MM.1S (cell line): ENCODE data around the gene STK16.

Experiments
- DNase-seq: peaks from one replicate; pipeline ENCODE4 v3.0.0-alpha.2; 2015
- H2AFZ ChIP-seq: fragments of 300-600 bp; sonication (generic); 2 replicates; pipeline ENCODE4 v1.6.0; 2016; ENCODE audit warnings: antibody characterized with exemption, low read length
- H3F3A ChIP-seq: fragments of 300-600 bp; sonication (generic); 2 replicates; pipeline ENCODE4 v1.6.1; 2016; ENCODE audit warnings: mild to moderate bottlenecking, antibody characterized with exemption, low read length, moderate library complexity, mixed read lengths; ENCODE audit not compliant: insufficient read depth
- H3K27ac ChIP-seq: fragments of 300-600 bp; sonication (generic); 2 replicates; pipeline ENCODE4 v1.5.1; 2016; ENCODE audit warnings: mild to moderate bottlenecking, low read length
- H3K27me3 ChIP-seq: fragments of 300-600 bp; sonication (generic); replicated peaks from 2 replicates; pipeline ENCODE4 v1.6.0; 2016; ENCODE audit warnings: low read length; ENCODE audit not compliant: insufficient read depth
- H3K36me3 ChIP-seq: fragments of 300-600 bp; sonication (generic); replicated peaks from 2 replicates; pipeline ENCODE4 v1.6.1; 2016; ENCODE audit warnings: mild to moderate bottlenecking, low read length, mixed read lengths; ENCODE audit not compliant: insufficient read depth
- H3K4me1 ChIP-seq: fragments of 300-600 bp; sonication (generic); 2 replicates; pipeline ENCODE4 v1.6.1; 2016; ENCODE audit warnings: low read length, mixed read lengths
- H3K4me2 ChIP-seq: fragments of 300-600 bp; sonication (generic); 2 replicates; pipeline ENCODE4 v1.6.0; 2016; ENCODE audit warnings: low read depth, low read length
- H3K4me3 ChIP-seq: fragments of 300-600 bp; sonication (generic); 2 replicates; pipeline ENCODE4 v1.5.1; 2016; ENCODE audit warnings: low read length, mixed read lengths
- H3K79me2 ChIP-seq: fragments of 300-600 bp; sonication (generic); 2 replicates; pipeline ENCODE4 v1.6.1; 2016; ENCODE audit warnings: mixed run types, low read length, mixed read lengths
- H3K9ac ChIP-seq: fragments of 300-600 bp; sonication (generic); 2 replicates; pipeline ENCODE4 v1.6.1; 2016; ENCODE audit warnings: low read length, mixed read lengths
- H3K9me2 ChIP-seq: fragments of 300-600 bp; sonication (generic); replicated peaks from 2 replicates; pipeline ENCODE4 v1.6.1; 2016; ENCODE audit warnings: mild to moderate bottlenecking, low read length, mixed read lengths; ENCODE audit not compliant: insufficient read depth
- H3K9me3 ChIP-seq: fragments of 300-600 bp; sonication (generic); replicated peaks from 2 replicates; pipeline ENCODE4 v1.6.1; 2016; ENCODE audit warnings: mild to moderate bottlenecking, low read length, mixed read lengths; ENCODE audit not compliant: insufficient read depth
- H4K20me1 ChIP-seq: fragments of 300-600 bp; sonication (generic); 2 replicates; pipeline ENCODE4 v1.6.1; 2016; ENCODE audit warnings: mild to moderate bottlenecking, low read length, moderate library complexity, mixed read lengths; ENCODE audit not compliant: insufficient read depth
- CTCF ChIP-seq: fragments of 300-600 bp; sonication (generic); IDR thresholded peaks from 2 replicates; pipeline ENCODE4 v1.5.1; 2016; ENCODE audit warnings: antibody characterized with exemption, low read length, mixed read lengths
- EZH2 ChIP-seq: fragments of 300-600 bp; sonication (generic); optimal IDR thresholded peaks from 2 replicates; pipeline ENCODE3; 2017; ENCODE audit warnings: low read depth, mild to moderate bottlenecking, antibody characterized with exemption, low read length, mixed read lengths

STK16 gene

GRCh38 chr2:219299372-219299760 is 54.1 kb downstream of the STK16 start:
- no peak overlapping the region for H2AFZ ChIP-seq
- no peaks in the 10 kb centered on the region for H4K20me1 ChIP-seq
- H3K4me3 ChIP-seq = no peak overlapping the region
- no peaks in the 10 kb centered on the region for H3K79me2 ChIP-seq
- no peaks in the 10 kb centered on the region for H3K9me2 ChIP-seq
- H3K9ac ChIP-seq = no peak overlapping the region
- no peaks in the 10 kb centered on the region for H3K9me3 ChIP-seq
- H3K27me3 ChIP-seq = peaks cover 45% of the 10 kb centered on the region
- H3K4me1 ChIP-seq = peaks cover 21% of the 10 kb centered on the region
- peaks cover 10% of the 10 kb centered on the region; the same call in 1 of the 2 replicates for H3F3A ChIP-seq
- H3K36me3 ChIP-seq = no peaks in the 10 kb centered on the region
- TF ChIP-seq EZH2 (no peak), CTCF (no peak)
- H3K27ac ChIP-seq = no peak overlapping the region
- peak overlapping the region; percentile 15; the same call in 1 of the 2 replicates for H3K4me2 ChIP-seq
- no peak for DNase-seq
